GM23248 (cell line): Measurements from ENCODE around the gene UCKL1. TPM values are rescaled to one million over a fixed set of nuclear protein-coding genes. Genes with fewer than 3 reads are reported as not detected.
"Not testable (repeated sequence)": the region's sequence is repeated elsewhere in the genome, so short reads cannot be mapped to it uniquely, and the experiment has no call there.

Source experiments
- DNase-seq: peaks from one replicate; pipeline ENCODE4 v3.0.0-alpha.2; 2015
- H2AFZ ChIP-seq: fragments of 200-600 bp; sonication (generic); 2 replicates; pipeline ENCODE4 v1.6.1; 2016; ENCODE audit warnings: antibody characterized with exemption
- H3F3A ChIP-seq: fragments of 200-600 bp; sonication (generic); 2 replicates; pipeline ENCODE4 v1.6.1; 2016; ENCODE audit warnings: mild to moderate bottlenecking, antibody characterized with exemption, mixed run types; ENCODE audit not compliant: insufficient read depth
- H3K27ac ChIP-seq: fragments of 200-600 bp; sonication (generic); 2 replicates; pipeline ENCODE4 v1.5.1; 2016; ENCODE audit warnings: mild to moderate bottlenecking
- H3K27me3 ChIP-seq: fragments of 200-600 bp; sonication (generic); replicated peaks from 2 replicates; pipeline ENCODE4 v1.6.1; 2016; ENCODE audit warnings: mild to moderate bottlenecking; ENCODE audit not compliant: insufficient read depth
- H3K36me3 ChIP-seq: fragments of 200-600 bp; sonication (generic); 2 replicates; pipeline ENCODE4 v1.6.1; 2016; ENCODE audit warnings: low read depth, mild to moderate bottlenecking
- H3K4me1 ChIP-seq: fragments of 200-600 bp; sonication (generic); 2 replicates; pipeline ENCODE4 v1.6.1; 2016; ENCODE audit warnings: mild to moderate bottlenecking; ENCODE audit not compliant: insufficient read depth
- H3K4me2 ChIP-seq: fragments of 200-600 bp; sonication (generic); one replicate; pipeline ENCODE4 v1.6.1; 2016; ENCODE audit warnings: mild to moderate bottlenecking; ENCODE audit not compliant: unreplicated experiment
- H3K4me3 ChIP-seq: fragments of 200-600 bp; sonication (generic); 2 replicates; pipeline ENCODE4 v1.5.1; 2016; ENCODE audit warnings: mild to moderate bottlenecking
- H3K79me2 ChIP-seq: fragments of 200-600 bp; sonication (generic); 2 replicates; pipeline ENCODE4 v1.6.1; 2016; ENCODE audit warnings: mild to moderate bottlenecking; ENCODE audit not compliant: insufficient read depth
- H3K9ac ChIP-seq: fragments of 200-600 bp; sonication (generic); 2 replicates; pipeline ENCODE4 v1.6.1; 2016; ENCODE audit warnings: mild to moderate bottlenecking
- H3K9me2 ChIP-seq: fragments of 200-600 bp; sonication (generic); 2 replicates; pipeline ENCODE4 v1.6.1; 2016; ENCODE audit warnings: mixed run types, mild to moderate bottlenecking, moderate library complexity; ENCODE audit not compliant: insufficient read depth
- H3K9me3 ChIP-seq: fragments of 200-600 bp; sonication (generic); one replicate; pipeline ENCODE4 v1.6.1; 2017; ENCODE audit warnings: low read depth
- H4K20me1 ChIP-seq: fragments of 200-600 bp; sonication (generic); 2 replicates; pipeline ENCODE4 v1.6.0; 2016; ENCODE audit not compliant: insufficient read depth
- EZH2 ChIP-seq: fragments of 200-600 bp; sonication (generic); IDR thresholded peaks from 2 replicates; pipeline ENCODE4 v1.6.1; 2018; ENCODE audit warnings: antibody characterized with exemption, mild to moderate bottlenecking; ENCODE audit not compliant: insufficient read depth, poor library complexity, severe bottlenecking
- EZH2phosphoT487 ChIP-seq: fragments of 200-600 bp; sonication (generic); IDR thresholded peaks from 2 replicates; pipeline ENCODE4 v1.6.1; 2018; ENCODE audit warnings: antibody characterized with exemption, moderate library complexity, mild to moderate bottlenecking, low read depth; ENCODE audit not compliant: insufficient read depth
- WGBS, 2 experiments: methylation state at CpG; one replicate each; pipeline ENCODE4 v1.1.6; 2015 to 2017; ENCODE audit warnings: low lambda C conversion rate in 2 of 2, low coverage in 1 of 2; ENCODE audit errors: missing lambda C conversion rate in 2 of 2; 5-methylcytosine and 5-hydroxymethylcytosine counted together
- in situ Hi-C: fragments of 300-500 bp; cut with MboI; formaldehyde crosslinking; loops from 2 replicates; pipeline ENCODE4 v1.15.0; 2020
- polyA plus RNA-seq: library from polyadenylated mRNA; unstranded; fragments of >200 nt; fragmentation: Nextera tagmentation; extraction: Ambion mirVana; gene quantifications from 2 replicates; pipeline ENCODE4 v1.2.1, GENCODE V29; 2016
- total RNA-seq: library from RNA; depleted of rRNA; stranded (reverse); fragments of >200 nt; shearing (Covaris generic); gene quantifications from 2 replicates; pipeline ENCODE4 v1.2.3, GENCODE V29; 2014

Gene UCKL1
- total and polyA plus RNA-seq, 2 experiments from 2014 or later: 17.6 to 33.4 TPM

DNA sequence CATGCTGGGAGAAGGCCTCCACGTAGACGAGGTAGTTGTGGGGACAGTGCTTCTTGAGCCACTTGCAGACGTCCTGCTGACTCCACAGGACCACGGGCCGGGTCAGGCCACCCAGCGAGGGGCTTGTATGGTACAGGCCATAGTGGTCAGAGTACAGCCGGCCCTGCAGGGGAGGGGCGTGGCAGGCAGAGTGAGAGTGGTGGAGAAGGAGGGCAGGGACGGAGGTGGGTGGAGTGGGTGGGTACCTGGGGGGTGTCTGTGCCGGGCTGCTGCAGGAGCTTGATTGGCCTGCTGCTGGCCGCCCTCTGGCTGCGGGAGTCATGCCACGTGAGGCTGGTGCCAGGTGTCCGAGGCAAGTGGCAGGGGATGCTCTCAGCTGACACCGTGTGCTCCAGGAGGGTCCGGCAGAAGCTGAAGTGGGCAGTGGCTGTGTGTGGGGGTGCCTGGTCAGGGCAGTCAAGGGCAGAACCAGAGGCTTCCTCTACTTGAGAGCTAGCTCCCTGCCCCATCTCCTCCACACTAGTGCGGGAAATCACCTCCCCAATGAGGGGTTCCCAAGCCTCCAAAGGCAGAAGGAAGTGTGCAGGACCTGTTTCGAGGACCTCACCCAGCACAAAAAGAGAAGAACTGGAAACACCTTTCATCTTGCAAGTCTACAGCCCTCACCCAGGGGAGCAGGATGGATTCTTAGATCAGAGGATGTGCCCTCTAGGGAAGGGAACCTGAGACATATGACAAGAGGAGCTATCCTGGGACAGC lies 20.9 kb upstream of the UCKL1 start:
- in situ Hi-C loops: no loop called here
- H3K4me1 ChIP-seq: peaks cover 9% of the 10 kb centered on the region
- H3K4me3 ChIP-seq: no peak overlapping the region
- WGBS, 2 experiments: 89% methylated on average over 13 to 18 of the region's 18 CpGs
- H4K20me1 ChIP-seq: no peaks in the 10 kb centered on the region
- H3K9ac ChIP-seq: no peak overlapping the region
- H2AFZ ChIP-seq: no peak overlapping the region
- no peaks in the 10 kb centered on the region for H3K9me2 ChIP-seq
- no peaks in the 10 kb centered on the region for H3K27me3 ChIP-seq
- peaks cover 8% of the 10 kb centered on the region for H3F3A ChIP-seq
- no peak overlapping the region for H3K4me2 ChIP-seq
- H3K9me3 ChIP-seq: no peaks in the 10 kb centered on the region
- peaks cover 10% of the 10 kb centered on the region for H3K79me2 ChIP-seq
- no peak for DNase-seq
- no peak for TF ChIP-seq EZH2phosphoT487
- no peak for TF ChIP-seq EZH2
- H3K36me3 ChIP-seq: no peaks in the 10 kb centered on the region
- no peak overlapping the region for H3K27ac ChIP-seq

DNA sequence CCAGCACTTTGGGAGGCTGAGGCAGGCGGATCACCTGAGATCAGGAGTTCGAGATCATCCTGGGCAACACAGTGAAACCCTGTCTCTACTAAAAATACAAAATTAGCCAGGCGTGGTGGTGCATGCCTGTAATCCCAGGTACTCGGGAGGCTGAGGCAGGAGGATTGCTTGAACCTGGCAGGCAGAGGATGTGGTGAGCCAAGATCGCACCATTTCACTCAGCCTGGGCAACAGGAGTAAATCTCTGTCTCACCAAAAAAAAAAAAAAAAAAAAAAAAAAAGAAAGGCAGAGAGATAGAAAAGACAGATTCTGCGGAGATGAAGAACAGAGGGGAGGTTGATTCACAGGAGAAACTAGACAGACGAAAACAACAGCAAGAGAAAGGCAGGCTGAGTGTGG lies 20.3 kb upstream of the UCKL1 start:
- H3K27ac ChIP-seq, H3K79me2 ChIP-seq, H3K9me2 ChIP-seq, H4K20me1 ChIP-seq, H3K36me3 ChIP-seq, H3K9me3 ChIP-seq, H3K4me2 ChIP-seq, DNase-seq, H3K4me3 ChIP-seq, H3F3A ChIP-seq, H3K27me3 ChIP-seq, H3K4me1 ChIP-seq, in situ Hi-C loops, H3K9ac ChIP-seq, H2AFZ ChIP-seq: not testable (repeated sequence)
- WGBS, 2 experiments: 90 to 92% methylated on average over 7 of the region's 7 CpGs

GRCh38 chr20:63974402-63975200 lies 18.4 kb upstream of the UCKL1 start:
- TF ChIP-seq EZH2phosphoT487 (no peak), EZH2 (no peak)
- no peak overlapping the region for H3K4me2 ChIP-seq
- WGBS, 2 experiments: 41 to 46% methylated on average over 18 to 19 of the region's 19 CpGs
- no peaks in the 10 kb centered on the region for H3K79me2 ChIP-seq
- no peaks in the 10 kb centered on the region for H3K36me3 ChIP-seq
- DNase-seq: no peak
- H3K27ac ChIP-seq: no peak overlapping the region
- H3K9me3 ChIP-seq: no peaks in the 10 kb centered on the region
- H2AFZ ChIP-seq: no peak overlapping the region
- H3K9ac ChIP-seq: no peak overlapping the region
- H3F3A ChIP-seq: peaks cover 8% of the 10 kb centered on the region
- in situ Hi-C loops: no loop called here
- no peaks in the 10 kb centered on the region for H3K9me2 ChIP-seq
- no peaks in the 10 kb centered on the region for H3K4me1 ChIP-seq
- H3K4me3 ChIP-seq: no peak overlapping the region
- H4K20me1 ChIP-seq: no peaks in the 10 kb centered on the region
- no peaks in the 10 kb centered on the region for H3K27me3 ChIP-seq

GRCh38 chr20:63973636-63974401 lies 17.6 kb upstream of the UCKL1 start:
- peaks cover 5% of the 10 kb centered on the region; the same call in 1 of the 2 replicates for H3K79me2 ChIP-seq
- H3K9me2 ChIP-seq: no peaks in the 10 kb centered on the region
- TF ChIP-seq EZH2phosphoT487 (no peak), EZH2 (no peak)
- in situ Hi-C loops: no loop called here
- H3K4me2 ChIP-seq: peak overlapping the region; percentile 82
- no peaks in the 10 kb centered on the region for H3K9me3 ChIP-seq
- peak overlapping the region; percentile 56; the same call in 1 of the 2 replicates for H3K9ac ChIP-seq
- 9% methylated on average over 35 to 37 of the region's 37 CpGs for WGBS, 2 experiments
- peak overlapping the region; percentile 90 for H2AFZ ChIP-seq
- no peaks in the 10 kb centered on the region for H3K27me3 ChIP-seq
- H3F3A ChIP-seq: peaks cover 8% of the 10 kb centered on the region
- DNase-seq: peak; percentile 93
- no peaks in the 10 kb centered on the region for H4K20me1 ChIP-seq
- peak overlapping the region; percentile 77 for H3K4me3 ChIP-seq
- H3K27ac ChIP-seq: 0 out of 2 replicates have a peak overlapping the region, but pooled peaks have one; percentile 7
- peaks cover 2% of the 10 kb centered on the region for H3K4me1 ChIP-seq
- no peaks in the 10 kb centered on the region for H3K36me3 ChIP-seq
